Spleen (tissue), 7 donors: ENCODE data around the gene ARSG.

Experiments used
- CTCF ChIP-seq, 11 experiments: fragments of 200-600 bp in 7 of 11; fragments of 450-650 bp in 4 of 11; sonication (generic) in 4 of 11; IDR thresholded peaks in 8 of 11; conservative IDR thresholded peaks in 3 of 11; 1 replicate in 7 of 11; 2 replicates in 4 of 11; pipeline versions ENCODE4 v1.4.0 to v1.8.0; 2016 to 2021; ENCODE audit warnings: antibody characterized with exemption in 11 of 11, inconsistent platforms in 4 of 11, mild to moderate bottlenecking in 1 of 11
- POLR2A ChIP-seq, 3 donors: fragments of 450-650 bp; IDR thresholded peaks; one replicate each; pipeline ENCODE4 v1.5.1; 2017; ENCODE audit warnings: antibody characterized with exemption in 3 of 3, mild to moderate bottlenecking in 1 of 3
- POLR2AphosphoS5 ChIP-seq, 3 donors: sonication (generic); formaldehyde crosslinking; IDR thresholded peaks; one replicate each; pipeline ENCODE4 v1.5.1; 2017; ENCODE audit warnings: antibody characterized with exemption in 3 of 3
- donor health status: DM: no; HTN: no; CAD: no; lungs with moderate emphysema.
- donor health status: DM: no; HTN: no; CAD: no.
- donor health status: DM: no; HTN: no; CAD: no.

GRCh38 chr17:68320943-68321555 lies 29.8 kb downstream of the ARSG start:
- TF ChIP-seq CTCF (IDR thresholded peaks at IDR 0.05 in 8 of 11, conservative IDR thresholded peaks at IDR 0.05 in 3 of 11): no peak
- TF ChIP-seq POLR2A (IDR thresholded peaks at IDR 0.05): no peak
- no peak for TF ChIP-seq POLR2AphosphoS5 (IDR thresholded peaks at IDR 0.05)
